Endothelial cell of umbilical vein (primary cell): ENCODE data around the gene TMEM121. TPM values are rescaled to one million over a fixed set of nuclear protein-coding genes. Genes with fewer than 3 reads are reported as not detected.

Experiments used
- BruUV-seq: library from RNA; stranded (reverse); fragments of 400-500 nt; replicated peaks from 2 replicates; lab custom pipeline; 2021; lab: Mats Ljungman, UMichigan
- CTCF ChIA-PET: fragments of 300-600, 350-600 bp; sonication (Branson Sonifier 250); formaldehyde crosslinking; loops from one replicate; lab custom pipeline; 2021; ENCODE audit warnings: antibody characterized with exemption, inconsistent platforms; lab: Charles Lee
- POLR2A ChIA-PET: fragments of 300-600, 350-600 bp; sonication (Branson Sonifier 250); formaldehyde crosslinking; loops from one replicate; lab custom pipeline; 2021; ENCODE audit warnings: antibody characterized with exemption, inconsistent platforms; lab: Charles Lee
- DNase-seq: peaks from one replicate; pipeline ENCODE4 v3.0.0-alpha.2; 2011; ENCODE audit warnings: low read depth, low spot score
- FAIRE-seq: peaks from 2 replicates; lab custom pipeline; 2011; peaks lifted over from hg19 to GRCh38; lab: Jason Lieb, UNC
- H2AFZ ChIP-seq: 2 replicates; pipeline ENCODE4 v1.6.0; 2012; ENCODE audit warnings: low read depth, low read length, control low read depth, inconsistent platforms
- H3K27ac ChIP-seq: 2 replicates; pipeline ENCODE4 v1.5.1; 2011; ENCODE audit warnings: low read depth, mild to moderate bottlenecking, control low read depth, low read length, moderate library complexity; ENCODE audit not compliant: insufficient read depth
- H3K27me3 ChIP-seq, 2 experiments: 2 replicates each; pipeline versions ENCODE4 v1.6.0 to v1.6.1; 2011; ENCODE audit warnings: low read length in 2 of 2, mixed read lengths in 1 of 2; ENCODE audit not compliant: control insufficient read depth in 2 of 2, insufficient read depth in 2 of 2
- H3K36me3 ChIP-seq, 2 experiments: 2 replicates in 1 of 2; 3 replicates in 1 of 2; pipeline ENCODE4 v1.5.1; 2011; ENCODE audit warnings: low read length in 2 of 2, mild to moderate bottlenecking in 1 of 2, moderate library complexity in 1 of 2; ENCODE audit not compliant: control insufficient read depth in 2 of 2, insufficient read depth in 2 of 2; ENCODE audit errors: extremely low read depth in 1 of 2
- H3K4me1 ChIP-seq: 3 replicates; pipeline ENCODE4 v1.5.1; 2011; ENCODE audit warnings: mild to moderate bottlenecking, low read length; ENCODE audit not compliant: control insufficient read depth, insufficient read depth; ENCODE audit errors: extremely low read depth
- H3K4me2 ChIP-seq: 2 replicates; pipeline ENCODE4 v1.6.1; 2011; ENCODE audit warnings: low read length, control low read depth, mixed read lengths; ENCODE audit not compliant: insufficient read depth
- H3K4me3 ChIP-seq, 3 experiments: fragments of 200-600 bp in 1 of 3; sonication (generic), shearing (Covaris generic) in 1 of 3; replicated peaks in 1 of 3; 2 replicates each; pipeline ENCODE4 v1.5.1; 2011 to 2016; ENCODE audit warnings: control low read depth in 3 of 3, low read length in 3 of 3, mild to moderate bottlenecking in 2 of 3, inconsistent platforms in 1 of 3, low read depth in 1 of 3, moderate library complexity in 1 of 3; ENCODE audit not compliant: insufficient read depth in 1 of 3
- H3K79me2 ChIP-seq: 2 replicates; pipeline ENCODE4 v1.6.0; 2012; ENCODE audit warnings: low read length, inconsistent platforms; ENCODE audit not compliant: control insufficient read depth, insufficient read depth
- H3K9ac ChIP-seq: replicated peaks from 2 replicates; pipeline ENCODE3; 2011; ENCODE audit warnings: low read length, control low read depth; ENCODE audit not compliant: insufficient read depth; ENCODE audit errors: extremely low read depth
- H3K9me1 ChIP-seq: replicated peaks from 3 replicates; pipeline ENCODE4 v1.6.0; 2011; ENCODE audit warnings: mild to moderate bottlenecking, low read length; ENCODE audit not compliant: control insufficient read depth, insufficient read depth; ENCODE audit errors: extremely low read depth
- H3K9me3 ChIP-seq: replicated peaks from 2 replicates; pipeline ENCODE4 v1.5.1; 2012; ENCODE audit warnings: low read length, inconsistent platforms; ENCODE audit not compliant: control insufficient read depth, insufficient read depth
- H4K20me1 ChIP-seq: replicated peaks from 2 replicates; pipeline ENCODE3; 2011; ENCODE audit warnings: mild to moderate bottlenecking, low read length; ENCODE audit not compliant: control insufficient read depth, insufficient read depth; ENCODE audit errors: extremely low read depth
- CTCF ChIP-seq, 2 donors: IDR thresholded peaks; 1 replicate in 1 of 2; 2 replicates in 1 of 2; pipeline ENCODE4 v1.5.1; 2011; ENCODE audit warnings: low read length in 2 of 2, mild to moderate bottlenecking in 2 of 2, moderate library complexity in 2 of 2, control low read depth in 1 of 2, inconsistent platforms in 1 of 2, low read depth in 1 of 2; ENCODE audit not compliant: insufficient read depth in 1 of 2; ENCODE audit errors: extremely low read depth in 1 of 2
- EZH2 ChIP-seq: IDR thresholded peaks from 2 replicates; pipeline ENCODE4 v1.6.1; 2012; ENCODE audit warnings: borderline replicate concordance, low read depth, mild to moderate bottlenecking, moderate library complexity, low read length, inconsistent platforms; ENCODE audit not compliant: severe bottlenecking
- FOS ChIP-seq: IDR thresholded peaks from 2 replicates; pipeline ENCODE4 v1.6.1; 2011; ENCODE audit warnings: mild to moderate bottlenecking, low read length, moderate library complexity, borderline replicate concordance; ENCODE audit not compliant: insufficient read depth
- GATA2 ChIP-seq: IDR thresholded peaks from 2 replicates; pipeline ENCODE4 v1.7.0; 2011; ENCODE audit warnings: low read depth, mild to moderate bottlenecking, moderate library complexity, mixed read lengths, low read length; ENCODE audit not compliant: insufficient read length, insufficient read depth
- JUN ChIP-seq: IDR thresholded peaks from 2 replicates; pipeline ENCODE4 v1.6.1; 2011; ENCODE audit warnings: borderline replicate concordance, low read depth; ENCODE audit not compliant: insufficient read length, insufficient read depth
- MAX ChIP-seq: IDR thresholded peaks from 2 replicates; pipeline ENCODE4 v1.6.1; 2011; ENCODE audit not compliant: insufficient read depth, insufficient read length
- MYC ChIP-seq: IDR thresholded peaks from one replicate; pipeline ENCODE4 v1.6.1; 2011; ENCODE audit warnings: mild to moderate bottlenecking, low read depth, low read length
- POLR2A ChIP-seq: IDR thresholded peaks from 2 replicates; pipeline ENCODE4 v1.6.1; 2012; ENCODE audit warnings: low read depth, mild to moderate bottlenecking, control low read depth, low read length
- POLR2AphosphoS5 ChIP-seq: IDR thresholded peaks from 2 replicates; pipeline ENCODE4 v1.6.1; 2012; ENCODE audit warnings: low read depth, mild to moderate bottlenecking, control low read depth, low read length, moderate library complexity; ENCODE audit not compliant: insufficient read depth
- dilution Hi-C: fragments of 300-500 bp; cut with MboI; formaldehyde crosslinking; loops from one replicate; pipeline ENCODE4 v1.15.0; 2019; ENCODE audit warnings: low sequenced_read_pairs; ENCODE audit not compliant: extremely low pct_ligation_motif_present
- intact Hi-C: fragments of 100-400 bp; cut with micrococcal nuclease; formaldehyde crosslinking; loops from one replicate; pipeline ENCODE4 v1.10.0; 2022
- polyA plus RNA-seq, 4 experiments: library from polyadenylated mRNA; depleted of rRNA in 3 of 4; stranded (reverse) in 3 of 4; unstranded in 1 of 4; fragments of >200 nt; gene quantifications; 2 replicates each; pipeline versions ENCODE4 v1.2.1 to v1.2.3, GENCODE V29; 2011 to 2012; ENCODE audit warnings: missing spikeins in 1 of 4
- total RNA-seq: library from RNA; stranded (reverse); gene quantifications from 2 replicates; pipeline ENCODE4 v1.2.3, GENCODE V29; 2021

The TMEM121 gene
- total and polyA plus RNA-seq, 2 donors (not counting 3 experiments of a cell fraction or from before 2014, with no cell fraction given), result 4.8 to 7.7 TPM

GRCh38 chr14:105484997-105485393 is 41.4 kb upstream of the TMEM121 start:
- no peak overlapping the region for H3K27ac ChIP-seq
- no peak for DNase-seq
- TF ChIP-seq CTCF (IDR thresholded peaks at IDR 0.05; ENCODE audit: extremely low read depth in 1 of 2, insufficient read depth in 1 of 2, low read depth in 1 of 2, low read length in 2 of 2) (no peak), EZH2 (no peak), GATA2 (no peak), JUN (no peak), MYC (no peak), POLR2AphosphoS5 (no peak), POLR2A (no peak), MAX (no peak), FOS (no peak)
- dilution Hi-C loops, result no loop called here
- intact Hi-C loops, result no loop called here
- peaks cover 0 to 12% of the 10 kb centered on the region in 2 experiments for H3K27me3 ChIP-seq
- POLR2A ChIA-PET, result no interaction called here
- H3K4me3 ChIP-seq, result no peak overlapping the region
- H2AFZ ChIP-seq, result no peak overlapping the region
- no peak overlapping the region for H3K9ac ChIP-seq
- no peaks in the 10 kb centered on the region for H3K9me1 ChIP-seq
- H3K9me3 ChIP-seq, result no peaks in the 10 kb centered on the region
- H3K36me3 ChIP-seq, result no peaks in the 10 kb centered on the region
- H3K79me2 ChIP-seq, result no peaks in the 10 kb centered on the region
- BruUV-seq, result no TSS peak
- CTCF ChIA-PET, result interaction anchor here (1.0 to 1.2 kb wide), 2 partner anchors 14 to 120 kb away, joined by 3 read pairs; no protein-coding TSS in a partner anchor
- no peaks in the 10 kb centered on the region for H4K20me1 ChIP-seq
- no peak overlapping the region for H3K4me2 ChIP-seq
- FAIRE-seq, result no peak
- peaks cover 16% of the 10 kb centered on the region for H3K4me1 ChIP-seq
